CD4-positive, alpha-beta T cell treated with Interleukin-2 at 100 ng/mL for 4 hours (primary cell): ENCODE results near the gene SEMA4B.
"Not testable (repeated sequence)": the region's sequence is repeated elsewhere in the genome, so short reads cannot be mapped to it uniquely, and the experiment has no call there.

Source experiments
- DNase-seq: peaks from one replicate; pipeline ENCODE4 v3.0.0-alpha.2; 2020; ENCODE audit warnings: low spot score

SEMA4B gene

GRCh38 chr15:90261811-90262210 lies 60.7 kb downstream of the SEMA4B start:
- no peak for DNase-seq

- no peak for DNase-seq
Observed at GRCh38 chr15:90262426-90262825, 61.3 kb downstream of the SEMA4B start.

GRCh38 chr15:90264671-90265070 lies 63.5 kb downstream of the SEMA4B start:
- DNase-seq: peak; percentile 36

GRCh38 chr15:90265271-90266060 lies 64.3 kb downstream of the SEMA4B start, which contains the start of gene NGRN:
Gene NGRN, plus strand, starts transcription at chr15:90265672. Its CDS starts 41 bp downstream, at chr15:90265713.
- peak; percentile 90 for DNase-seq

GRCh38 chr15:90266061-90266431 lies 64.9 kb downstream of the SEMA4B start:
- peak; percentile 38 for DNase-seq

GRCh38 chr15:90266485-90266884 lies 65.4 kb downstream of the SEMA4B start:
- DNase-seq: peak; percentile 12

GRCh38 chr15:90268415-90268814 lies 67.3 kb downstream of the SEMA4B start:
- no peak for DNase-seq

GRCh38 chr15:90270502-90271150 lies 69.5 kb downstream of the SEMA4B start:
- DNase-seq: no peak

- no peak for DNase-seq
Observed at GRCh38 chr15:90271459-90272166, 70.5 kb downstream of the SEMA4B start.

GRCh38 chr15:90278467-90278866 lies 77.3 kb downstream of the SEMA4B start:
- not testable (repeated sequence) for DNase-seq
